ENCODE results near the gene NKIRAS1. TPM values are rescaled to one million over a fixed set of nuclear protein-coding genes. Genes with fewer than 3 reads are reported as not detected.

Gene NKIRAS1
- polyA plus RNA-seq, 3 donors = 0.69 to 2.0 (median 1.9) TPM

GRCh38 chr3:23889950-23890349 lies 26.8 kb downstream of the NKIRAS1 start:
- intact Hi-C loops (cut with micrococcal nuclease) = loop anchor here (5.0 kb wide), 1 partner anchor 347 kb away; no protein-coding TSS in a partner anchor
- H3K4me3 ChIP-seq (replicated peaks in 1 of 3; ENCODE audit: low read depth in 2 of 3, low read length in 3 of 3) = no peak overlapping the region
- peaks cover 3% of the 10 kb centered on the region for H3K79me2 ChIP-seq (ENCODE audit: insufficient read depth, low read length)
- no peaks in the 10 kb centered on the region for H3K27me3 ChIP-seq (ENCODE audit: control insufficient read depth in 2 of 2, insufficient read depth in 2 of 2, low read length in 2 of 2)
- H3K4me1 ChIP-seq (ENCODE audit: control insufficient read depth in 1 of 2, insufficient read depth in 2 of 2, low read length in 2 of 2) = peaks cover 7 to 11% of the 10 kb centered on the region in 2 donors
- H4K20me1 ChIP-seq (ENCODE audit: insufficient read depth, low read length) = peaks cover 56% of the 10 kb centered on the region
- no peak overlapping the region for H3K4me2 ChIP-seq (replicated peaks; ENCODE audit: extremely low read depth, low read length, poor library complexity, severe bottlenecking)
- no peak overlapping the region for H2AFZ ChIP-seq (ENCODE audit: insufficient read depth, low read depth, low read length, poor library complexity, severe bottlenecking)
- no peaks in the 10 kb centered on the region for H3K9me3 ChIP-seq (replicated peaks in 1 of 2; ENCODE audit: control insufficient read depth in 1 of 2, insufficient read depth in 1 of 2, low read length in 2 of 2)
- H3K4me3 Mint-ChIP-seq = no peak overlapping the region
- no peaks in the 10 kb centered on the region for H3K9me3 Mint-ChIP-seq
- no peak overlapping the region for H3K27ac Mint-ChIP-seq
- no peak for TF ChIP-seq CTCF (IDR thresholded peaks at IDR 0.05)
- H3K9ac ChIP-seq (ENCODE audit: insufficient read depth, low read length, poor library complexity, severe bottlenecking) = no peak overlapping the region
- H3K27me3 Mint-ChIP-seq (ENCODE audit: low read depth in 3 of 3) = peaks cover 0 to 3% (median 2%) of the 10 kb centered on the region in 3 donors
- 100% methylated on average over 3 of the region's 5 CpGs for WGBS (ENCODE audit: insufficient coverage)
- peaks cover 23 to 35% of the 10 kb centered on the region in 2 donors for H3K36me3 Mint-ChIP-seq
- peaks cover 11% of the 10 kb centered on the region for H3K4me1 Mint-ChIP-seq
- no peak for DNase-seq
- H3K27ac ChIP-seq (ENCODE audit: low read depth in 1 of 2, low read length in 2 of 2) = no peak overlapping the region
- peaks cover 3 to 44% of the 10 kb centered on the region in 2 donors for H3K36me3 ChIP-seq (replicated peaks in 1 of 2; ENCODE audit: control insufficient read depth in 1 of 2, insufficient read depth in 2 of 2, low read length in 2 of 2)

- H3K9ac ChIP-seq (ENCODE audit: insufficient read depth, low read length, poor library complexity, severe bottlenecking) = no peak overlapping the region
- H3K79me2 ChIP-seq (ENCODE audit: insufficient read depth, low read length) = peaks cover 3% of the 10 kb centered on the region
- H4K20me1 ChIP-seq (ENCODE audit: insufficient read depth, low read length) = peaks cover 62% of the 10 kb centered on the region
- peaks cover 7 to 11% of the 10 kb centered on the region in 2 donors for H3K4me1 ChIP-seq (ENCODE audit: control insufficient read depth in 1 of 2, insufficient read depth in 2 of 2, low read length in 2 of 2)
- peaks cover 18 to 29% of the 10 kb centered on the region in 2 donors for H3K36me3 Mint-ChIP-seq
- H3K9me3 ChIP-seq (replicated peaks in 1 of 2; ENCODE audit: control insufficient read depth in 1 of 2, insufficient read depth in 1 of 2, low read length in 2 of 2) = no peaks in the 10 kb centered on the region
- intact Hi-C loops (cut with micrococcal nuclease) = loop anchor here (5.0 kb wide), 1 partner anchor 348 kb away; no protein-coding TSS in a partner anchor
- no peak for TF ChIP-seq CTCF (IDR thresholded peaks at IDR 0.05)
- H3K27me3 Mint-ChIP-seq (ENCODE audit: low read depth in 3 of 3) = peaks cover 0 to 3% (median 2%) of the 10 kb centered on the region in 3 donors
- H2AFZ ChIP-seq (ENCODE audit: insufficient read depth, low read depth, low read length, poor library complexity, severe bottlenecking) = no peak overlapping the region
- no peak overlapping the region for H3K4me3 ChIP-seq (replicated peaks in 1 of 3; ENCODE audit: low read depth in 2 of 3, low read length in 3 of 3)
- H3K4me3 Mint-ChIP-seq = peak overlapping the region in 1 of 2 donors; percentile 39
- no peak overlapping the region for H3K4me2 ChIP-seq (replicated peaks; ENCODE audit: extremely low read depth, low read length, poor library complexity, severe bottlenecking)
- H3K36me3 ChIP-seq (replicated peaks in 1 of 2; ENCODE audit: control insufficient read depth in 1 of 2, insufficient read depth in 2 of 2, low read length in 2 of 2) = peaks cover 3 to 39% of the 10 kb centered on the region in 2 donors
- peak in 2 of 3 donors; percentile 28 to 29 for DNase-seq
- no peaks in the 10 kb centered on the region for H3K9me3 Mint-ChIP-seq
- H3K4me1 Mint-ChIP-seq = peaks cover 16% of the 10 kb centered on the region
- peak overlapping the region in 1 of 2 donors; percentile 54 for H3K27ac ChIP-seq (ENCODE audit: low read depth in 1 of 2, low read length in 2 of 2)
- H3K27ac Mint-ChIP-seq = peak overlapping the region; percentile 9 to 85 (median 79)
- no peaks in the 10 kb centered on the region for H3K27me3 ChIP-seq (ENCODE audit: control insufficient read depth in 2 of 2, insufficient read depth in 2 of 2, low read length in 2 of 2)
- no CpG with 5 or more reads among the region's 2 CpGs for WGBS (ENCODE audit: insufficient coverage)
These were observed 27.4 kb downstream of the NKIRAS1 start for GRCh38 chr3:23889386-23889785.

Data from CD14-positive monocyte (primary cell).